H1 (cell line): ENCODE measurements around the gene HES7.
A peak's percentile ranks its signal among the peaks of the same experiment; 100 is the strongest.

Experiments
- BRCA1 ChIP-seq: IDR thresholded peaks from 2 replicates; pipeline ENCODE4 v1.6.1; 2012; ENCODE audit warnings: low read depth, low read length, improper control_type of control experiment
- CREB1 ChIP-seq: IDR thresholded peaks from 2 replicates; pipeline ENCODE4 v1.6.1; 2012; ENCODE audit warnings: inconsistent platforms
- CTCF ChIP-seq, 3 experiments: IDR thresholded peaks; 1 replicate in 2 of 3; 2 replicates in 1 of 3; pipeline versions ENCODE4 v1.5.1 to v1.6.1; 2011; ENCODE audit warnings: low read length in 3 of 3, mild to moderate bottlenecking in 3 of 3, inconsistent platforms in 2 of 3, low read depth in 1 of 3, moderate library complexity in 1 of 3; ENCODE audit not compliant: insufficient read depth in 1 of 3; ENCODE audit errors: control extremely low read depth in 1 of 3
- GTF2F1 ChIP-seq: IDR thresholded peaks from 2 replicates; pipeline ENCODE4 v1.6.1; 2012; ENCODE audit warnings: low read depth, low read length, improper control_type of control experiment, borderline replicate concordance
- MAX ChIP-seq: IDR thresholded peaks from 2 replicates; pipeline ENCODE4 v1.6.1; 2012; ENCODE audit warnings: inconsistent platforms
- POLR2A ChIP-seq, 2 experiments: IDR thresholded peaks; 1 replicate in 1 of 2; 2 replicates in 1 of 2; pipeline ENCODE4 v1.6.1; 2011; ENCODE audit warnings: low read depth in 2 of 2, low read length in 2 of 2, mild to moderate bottlenecking in 2 of 2; ENCODE audit errors: control extremely low read depth in 1 of 2
- TAF1 ChIP-seq: IDR thresholded peaks from 2 replicates; pipeline ENCODE4 v1.6.1; 2011; ENCODE audit warnings: mild to moderate bottlenecking, low read depth, low read length
- ZNF274 ChIP-seq: IDR thresholded peaks from 2 replicates; pipeline ENCODE4 v1.7.0; 2012; ENCODE audit warnings: low read length, borderline replicate concordance; ENCODE audit errors: extremely low read depth

DNA sequence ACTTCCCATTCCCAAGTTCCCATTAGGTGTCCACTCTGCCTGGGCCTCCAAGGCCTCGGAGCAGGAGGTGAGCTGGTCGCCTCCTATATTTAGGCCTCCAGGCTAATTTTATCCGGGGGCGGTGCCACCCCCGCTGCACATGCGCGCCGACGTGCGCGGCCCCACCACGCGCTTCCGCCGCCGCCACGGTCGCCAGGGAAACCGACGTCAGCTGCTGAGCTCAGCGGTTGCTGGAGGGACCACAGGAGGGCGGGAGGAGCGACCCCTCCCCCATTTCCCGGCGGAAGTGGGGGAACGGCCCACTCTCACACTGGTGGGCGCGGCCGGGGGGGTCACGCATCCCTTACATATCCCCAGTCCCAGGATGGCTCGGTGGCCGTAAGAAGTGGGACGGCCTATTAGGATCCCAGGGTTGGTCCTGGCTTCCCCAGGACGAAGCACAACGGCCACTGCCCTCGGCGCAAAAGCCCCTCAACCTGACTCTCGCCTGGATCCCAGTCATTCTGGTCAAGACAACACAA is 27.3 kb upstream of the HES7 start:
- no peak for TF ChIP-seq CTCF (IDR thresholded peaks at IDR 0.05; ENCODE audit: control extremely low read depth in 1 of 3, insufficient read depth in 1 of 3, low read depth in 1 of 3, low read length in 3 of 3)
- TF ChIP-seq BRCA1: no peak
- TF ChIP-seq TAF1: no peak
- no peak for TF ChIP-seq GTF2F1
- no peak for TF ChIP-seq POLR2A (IDR thresholded peaks at IDR 0.05; ENCODE audit: control extremely low read depth in 1 of 2, low read depth in 2 of 2, low read length in 2 of 2)
- peak; percentile 85 for TF ChIP-seq MAX
- TF ChIP-seq ZNF274: no peak
- peak; percentile 69; the same call in 1 of the 2 replicates for TF ChIP-seq CREB1
